PC-3 (cell line): ENCODE measurements around the gene CLNK. TPM values are rescaled to one million over a fixed set of nuclear protein-coding genes. Genes with fewer than 3 reads are reported as not detected.
A peak's percentile ranks its signal among the peaks of the same experiment; 100 is the strongest.

Experiments used
- ATAC-seq: fragments of 200-7000 bp; cut with Tn5 transposase; 2 replicates; pipeline ENCODE4 v1.9.1; 2020; ENCODE audit warnings: mild to moderate bottlenecking, moderate library complexity
- BruUV-seq: library from RNA; stranded (reverse); fragments of 400-500 nt; replicated peaks from 2 replicates; lab custom pipeline; 2021; lab: Mats Ljungman, UMichigan
- CTCF ChIA-PET: fragments of 300-600 bp; sonication (Branson Sonifier 250); formaldehyde crosslinking; loops from one replicate; lab custom pipeline; 2022; ENCODE audit warnings: antibody characterized with exemption; lab: Charles Lee
- POLR2A ChIA-PET: fragments of 300-600 bp; sonication (Branson Sonifier 250); formaldehyde crosslinking; loops from one replicate; lab custom pipeline; 2022; ENCODE audit warnings: antibody characterized with exemption; ENCODE audit not compliant: unreplicated experiment; lab: Charles Lee
- DNase-seq: peaks from one replicate; pipeline ENCODE4 v3.0.0-alpha.2; 2015
- H2AFZ ChIP-seq: fragments of 300-600 bp; sonication (generic); 2 replicates; pipeline ENCODE4 v1.6.0; 2016; ENCODE audit warnings: antibody characterized with exemption, low read length
- H3F3A ChIP-seq: fragments of 300-600 bp; sonication (generic); one replicate; pipeline ENCODE4 v1.6.0; 2017; ENCODE audit warnings: antibody characterized with exemption, low read length, control low read depth, mild to moderate bottlenecking; ENCODE audit not compliant: unreplicated experiment
- H3K27ac ChIP-seq: fragments of 300-600 bp; sonication (generic); 2 replicates; pipeline ENCODE4 v1.5.1; 2016; ENCODE audit warnings: mild to moderate bottlenecking, low read length
- H3K27me3 ChIP-seq: fragments of 300-600 bp; sonication (generic); 2 replicates; pipeline ENCODE4 v1.6.1; 2016; ENCODE audit warnings: low read length, mixed read lengths
- H3K36me3 ChIP-seq: fragments of 300-600 bp; sonication (generic); 2 replicates; pipeline ENCODE4 v1.6.1; 2016; ENCODE audit warnings: low read depth, mixed run types, low read length, mixed read lengths
- H3K4me1 ChIP-seq: fragments of 300-600 bp; sonication (generic); 2 replicates; pipeline ENCODE4 v1.5.1; 2016; ENCODE audit warnings: low read length; ENCODE audit not compliant: insufficient read depth
- H3K4me2 ChIP-seq: fragments of 300-600 bp; sonication (generic); 2 replicates; pipeline ENCODE4 v1.6.0; 2016; ENCODE audit warnings: low read length
- H3K4me3 ChIP-seq: fragments of 300-600 bp; sonication (generic); 2 replicates; pipeline ENCODE4 v1.5.1; 2016; ENCODE audit warnings: mild to moderate bottlenecking, low read length, mixed read lengths
- H3K79me2 ChIP-seq: fragments of 300-600 bp; sonication (generic); 2 replicates; pipeline ENCODE4 v1.6.1; 2017; ENCODE audit warnings: low read length, mixed read lengths
- H3K9ac ChIP-seq: fragments of 300-600 bp; sonication (generic); 2 replicates; pipeline ENCODE4 v1.6.0; 2016; ENCODE audit warnings: mild to moderate bottlenecking, low read length
- H3K9me2 ChIP-seq: fragments of 300-600 bp; sonication (generic); replicated peaks from 2 replicates; pipeline ENCODE4 v1.6.1; 2016; ENCODE audit warnings: mixed run types, low read length, mixed read lengths
- H3K9me3 ChIP-seq: fragments of 300-600 bp; sonication (generic); 2 replicates; pipeline ENCODE4 v1.6.1; 2016; ENCODE audit warnings: low read length, mixed read lengths
- H4K20me1 ChIP-seq: fragments of 300-600 bp; sonication (generic); 2 replicates; pipeline ENCODE4 v1.6.1; 2016; ENCODE audit warnings: low read length, mixed read lengths
- EZH2 ChIP-seq: fragments of 300-600 bp; sonication (generic); IDR thresholded peaks from one replicate; pipeline ENCODE4 v1.6.1; 2017; ENCODE audit warnings: antibody characterized with exemption, mild to moderate bottlenecking, low read length; ENCODE audit not compliant: unreplicated experiment
- EZH2phosphoT487 ChIP-seq: fragments of 300-600 bp; sonication (generic); IDR thresholded peaks from 2 replicates; pipeline ENCODE4 v1.6.1; 2018; ENCODE audit warnings: mild to moderate bottlenecking, antibody characterized with exemption, low read length, borderline replicate concordance
- intact Hi-C: fragments of 100-400 bp; cut with micrococcal nuclease; formaldehyde crosslinking; loops from 2 replicates; pipeline ENCODE4 v1.9.0; 2023
- total RNA-seq: library from RNA; depleted of rRNA; stranded (reverse); fragments of >200 nt; gene quantifications from 2 replicates; pipeline ENCODE4 v1.2.3, GENCODE V29; 2014
- TF ChIP-seq, protein P1 (sequence below): fragments of 300-600 bp; sonication (generic); conservative IDR thresholded peaks from 2 replicates; pipeline ENCODE4 v1.5.1; 2017; ENCODE audit warnings: antibody characterized with exemption, low read depth, mild to moderate bottlenecking, low read length

CLNK gene
- total RNA-seq, 1 experiment from 2014 or later: not detected

DNA sequence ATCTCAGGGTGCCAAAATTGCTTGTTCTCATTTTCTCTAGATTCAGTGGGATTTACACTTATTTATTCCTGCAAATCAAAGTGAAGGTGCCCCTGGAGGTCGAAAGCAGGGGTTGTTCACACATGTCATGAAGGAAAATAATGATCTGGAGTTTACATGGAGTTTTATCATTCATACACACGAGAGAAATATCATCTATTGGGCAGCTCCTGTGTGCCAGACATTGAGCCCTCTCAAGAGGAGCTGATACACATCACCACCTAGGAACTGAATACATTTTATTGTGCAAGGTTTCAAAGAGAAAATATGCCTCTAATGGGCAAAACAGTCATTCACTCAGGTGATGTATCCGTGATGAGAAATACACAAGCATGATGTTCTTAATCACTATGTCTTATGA is 23.5 kb downstream of the CLNK start:
- H3K9me3 ChIP-seq: no peaks in the 10 kb centered on the region
- H3K4me2 ChIP-seq: no peak overlapping the region
- ATAC-seq (no peak), DNase-seq (no peak)
- peaks cover 4% of the 10 kb centered on the region for H3F3A ChIP-seq
- BruUV-seq: no TSS peak
- H4K20me1 ChIP-seq: no peaks in the 10 kb centered on the region
- H3K27ac ChIP-seq: no peak overlapping the region
- ChIA-PET POLR2A (no interaction called here), CTCF (no interaction called here)
- intact Hi-C loops: no loop called here
- H3K27me3 ChIP-seq: no peaks in the 10 kb centered on the region
- H3K9me2 ChIP-seq: no peaks in the 10 kb centered on the region
- peaks cover 34% of the 10 kb centered on the region for H3K4me1 ChIP-seq
- H3K4me3 ChIP-seq: no peak overlapping the region
- H3K36me3 ChIP-seq: no peaks in the 10 kb centered on the region
- TF ChIP-seq, protein P1, sequence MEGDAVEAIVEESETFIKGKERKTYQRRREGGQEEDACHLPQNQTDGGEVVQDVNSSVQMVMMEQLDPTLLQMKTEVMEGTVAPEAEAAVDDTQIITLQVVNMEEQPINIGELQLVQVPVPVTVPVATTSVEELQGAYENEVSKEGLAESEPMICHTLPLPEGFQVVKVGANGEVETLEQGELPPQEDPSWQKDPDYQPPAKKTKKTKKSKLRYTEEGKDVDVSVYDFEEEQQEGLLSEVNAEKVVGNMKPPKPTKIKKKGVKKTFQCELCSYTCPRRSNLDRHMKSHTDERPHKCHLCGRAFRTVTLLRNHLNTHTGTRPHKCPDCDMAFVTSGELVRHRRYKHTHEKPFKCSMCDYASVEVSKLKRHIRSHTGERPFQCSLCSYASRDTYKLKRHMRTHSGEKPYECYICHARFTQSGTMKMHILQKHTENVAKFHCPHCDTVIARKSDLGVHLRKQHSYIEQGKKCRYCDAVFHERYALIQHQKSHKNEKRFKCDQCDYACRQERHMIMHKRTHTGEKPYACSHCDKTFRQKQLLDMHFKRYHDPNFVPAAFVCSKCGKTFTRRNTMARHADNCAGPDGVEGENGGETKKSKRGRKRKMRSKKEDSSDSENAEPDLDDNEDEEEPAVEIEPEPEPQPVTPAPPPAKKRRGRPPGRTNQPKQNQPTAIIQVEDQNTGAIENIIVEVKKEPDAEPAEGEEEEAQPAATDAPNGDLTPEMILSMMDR: no peak
- TF ChIP-seq EZH2 (no peak), EZH2phosphoT487 (no peak)
- no peaks in the 10 kb centered on the region for H3K79me2 ChIP-seq
- H3K9ac ChIP-seq: no peak overlapping the region
- H2AFZ ChIP-seq: no peak overlapping the region

DNA sequence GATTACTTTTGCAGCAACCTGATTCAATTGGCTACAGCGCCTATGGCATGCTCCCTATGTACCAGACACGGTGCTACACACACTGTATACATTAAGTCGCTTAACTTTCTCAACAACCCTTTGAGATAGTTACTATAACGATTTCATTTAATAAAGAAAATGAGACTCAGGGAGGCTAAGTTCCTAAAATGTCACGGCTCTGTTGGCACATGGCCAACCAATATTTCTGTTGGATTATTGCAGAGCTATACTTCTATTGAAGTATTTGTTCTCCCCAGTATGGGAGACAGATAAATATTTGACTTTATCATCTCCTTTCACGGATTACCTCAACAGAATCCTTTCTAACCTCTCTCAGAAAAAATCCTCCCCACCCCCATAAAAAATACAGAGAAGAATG is 25.3 kb downstream of the CLNK start:
- H3K9me3 ChIP-seq: no peaks in the 10 kb centered on the region
- POLR2A ChIA-PET: no interaction called here
- DNase-seq: no peak
- H3K27ac ChIP-seq: no peak overlapping the region
- no peaks in the 10 kb centered on the region for H3K79me2 ChIP-seq
- H3K9ac ChIP-seq: no peak overlapping the region
- TF ChIP-seq, protein P1: no peak
- no peak for TF ChIP-seq EZH2
- TF ChIP-seq EZH2phosphoT487: no peak
- H3F3A ChIP-seq: peaks cover 4% of the 10 kb centered on the region
- no peaks in the 10 kb centered on the region for H3K27me3 ChIP-seq
- no peak for ATAC-seq
- intact Hi-C loops: loop anchor here (5.0 kb wide), 2 partner anchors 33 to 47 kb away; no protein-coding TSS in a partner anchor
- no peaks in the 10 kb centered on the region for H3K9me2 ChIP-seq
- CTCF ChIA-PET: no interaction called here
- H4K20me1 ChIP-seq: no peaks in the 10 kb centered on the region
- no peaks in the 10 kb centered on the region for H3K36me3 ChIP-seq
- no peak overlapping the region for H3K4me3 ChIP-seq
- BruUV-seq: no TSS peak
- peaks cover 34% of the 10 kb centered on the region for H3K4me1 ChIP-seq
- H2AFZ ChIP-seq: no peak overlapping the region
- H3K4me2 ChIP-seq: no peak overlapping the region

DNA sequence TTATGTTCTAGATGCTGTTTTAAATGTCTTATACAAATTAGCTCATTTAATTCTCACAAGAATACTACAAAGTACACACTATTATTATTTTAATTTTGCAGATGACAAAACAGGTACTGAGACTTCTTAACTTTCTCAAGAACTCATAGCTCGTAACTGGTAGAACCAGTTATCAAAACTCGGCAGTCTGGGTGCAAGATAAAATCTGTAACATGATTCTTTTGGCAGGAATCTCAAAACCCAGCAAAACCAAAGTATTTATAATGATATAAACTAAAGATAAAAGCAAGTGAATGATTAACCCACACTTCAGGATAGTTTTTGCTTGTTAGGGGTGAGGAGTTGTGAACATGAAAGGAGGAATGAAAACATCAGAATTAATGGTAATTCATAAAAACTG is 27.6 kb downstream of the CLNK start:
- Histone ChIP-seq H3K9ac (peak overlapping the region; percentile 20; the same call in 1 of the 2 replicates), H4K20me1 (no peaks in the 10 kb centered on the region), H3K9me2 (no peaks in the 10 kb centered on the region), H3K4me1 (peaks cover 28% of the 10 kb centered on the region), H3K9me3 (no peaks in the 10 kb centered on the region), H3F3A (peaks cover 4% of the 10 kb centered on the region), H3K4me3 (peak overlapping the region; percentile 57), H3K27ac (peak overlapping the region; percentile 79), H3K27me3 (no peaks in the 10 kb centered on the region), H3K36me3 (no peaks in the 10 kb centered on the region), H2AFZ (no peak overlapping the region), H3K79me2 (no peaks in the 10 kb centered on the region), H3K4me2 (peak overlapping the region; percentile 81)
- POLR2A ChIA-PET: interaction anchor here (0.7 kb wide), 2 partner anchors 51 to 821 kb away, joined by 4 to 7 read pairs; no protein-coding TSS in a partner anchor
- TF ChIP-seq EZH2: no peak
- TF ChIP-seq, protein P1: no peak
- no peak for TF ChIP-seq EZH2phosphoT487
- ATAC-seq (peak; percentile 42), DNase-seq (peak; percentile 89)
- CTCF ChIA-PET: no interaction called here
- no TSS peak for BruUV-seq
- intact Hi-C loops: loop anchor here (5.0 kb wide), 2 partner anchors 35 to 45 kb away; no protein-coding TSS in a partner anchor
